ENCODE results near the gene LRATD1. TPM values are rescaled to one million over a fixed set of nuclear protein-coding genes. Genes with fewer than 3 reads are reported as not detected.
A peak's percentile ranks its signal among the peaks of the same experiment; 100 is the strongest.

The LRATD1 gene
- polyA plus RNA-seq, 1 donor: 21.1 TPM

- DNase-seq: no peak
These were observed 544 bp downstream of the LRATD1 start for GRCh38 chr2:14633061-14633460.

GRCh38 chr2:14633461-14634181 is 1.1 kb downstream of the LRATD1 start:
- DNase-seq: no peak

GRCh38 chr2:14634182-14634488 is 1.6 kb downstream of the LRATD1 start:
- DNase-seq: no peak

- DNase-seq: peak; percentile 78
These were observed 2.2 kb downstream of the LRATD1 start for GRCh38 chr2:14634489-14635390.

- DNase-seq: peak; percentile 69
These were observed 2.9 kb downstream of the LRATD1 start for GRCh38 chr2:14635391-14635871.

- DNase-seq: no peak
These were observed 6.0 kb downstream of the LRATD1 start for GRCh38 chr2:14638488-14638887.

GRCh38 chr2:14641116-14641515 is 8.6 kb downstream of the LRATD1 start:
- no peak for DNase-seq

GRCh38 chr2:14642499-14642898 is 10.0 kb downstream of the LRATD1 start:
- no peak for DNase-seq

- DNase-seq: no peak
These were observed 15.2 kb downstream of the LRATD1 start for GRCh38 chr2:14647714-14648113.

- no peak for DNase-seq
These were observed 17.5 kb downstream of the LRATD1 start for GRCh38 chr2:14650066-14650465.

- DNase-seq: no peak
These were observed 22.3 kb downstream of the LRATD1 start for GRCh38 chr2:14654835-14655282.

GRCh38 chr2:14656146-14656545 is 23.6 kb downstream of the LRATD1 start:
- no peak for DNase-seq

- DNase-seq: no peak
These were observed 28.6 kb downstream of the LRATD1 start for GRCh38 chr2:14661163-14661562.

GRCh38 chr2:14673351-14673875 is 40.9 kb downstream of the LRATD1 start:
- no peak for DNase-seq

GRCh38 chr2:14675489-14675888 is 43.0 kb downstream of the LRATD1 start:
- no peak for DNase-seq

GRCh38 chr2:14676371-14676770 is 43.9 kb downstream of the LRATD1 start:
- no peak for DNase-seq

GRCh38 chr2:14677039-14677438 is 44.5 kb downstream of the LRATD1 start:
- peak; percentile 51 for DNase-seq

- DNase-seq: no peak
These were observed 46.2 kb downstream of the LRATD1 start for GRCh38 chr2:14678761-14679160.

GRCh38 chr2:14681608-14682007 is 49.1 kb downstream of the LRATD1 start:
- DNase-seq: no peak
